NCI-H1694 treated with DMSO at 0.1 percent for 48 hours (cell line): Measurements from ENCODE around the gene SLC38A10.
A peak's percentile ranks its signal among the peaks of the same experiment; 100 is the strongest.
"Not testable (repeated sequence)": the region's sequence is repeated elsewhere in the genome, so short reads cannot be mapped to it uniquely, and the experiment has no call there.

Experiments
- DNase-seq: peaks from one replicate; lab custom pipeline; 2025; lab: John Stamatoyannopoulos, UW

The SLC38A10 gene

DNA sequence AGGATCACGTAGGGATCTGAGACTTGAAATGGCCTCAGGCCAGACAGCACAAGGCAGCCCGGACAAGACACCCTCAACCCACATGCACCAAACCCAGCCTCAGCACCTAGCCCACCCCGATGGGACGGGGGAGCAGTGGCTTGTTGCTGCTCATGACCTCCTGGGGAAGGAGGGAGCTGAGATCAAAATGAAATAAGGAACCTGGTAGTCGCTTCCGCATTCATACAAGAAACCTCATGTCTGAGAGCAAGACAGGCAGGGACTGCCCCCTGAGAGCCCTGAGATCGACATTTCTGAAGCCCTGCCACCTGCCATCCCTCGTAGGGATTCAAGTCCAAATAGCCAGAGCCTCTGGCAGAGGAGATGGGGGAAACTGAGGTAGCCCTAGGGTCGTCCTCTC lies 66.7 kb downstream of the SLC38A10 start:
- no peak for DNase-seq

DNA sequence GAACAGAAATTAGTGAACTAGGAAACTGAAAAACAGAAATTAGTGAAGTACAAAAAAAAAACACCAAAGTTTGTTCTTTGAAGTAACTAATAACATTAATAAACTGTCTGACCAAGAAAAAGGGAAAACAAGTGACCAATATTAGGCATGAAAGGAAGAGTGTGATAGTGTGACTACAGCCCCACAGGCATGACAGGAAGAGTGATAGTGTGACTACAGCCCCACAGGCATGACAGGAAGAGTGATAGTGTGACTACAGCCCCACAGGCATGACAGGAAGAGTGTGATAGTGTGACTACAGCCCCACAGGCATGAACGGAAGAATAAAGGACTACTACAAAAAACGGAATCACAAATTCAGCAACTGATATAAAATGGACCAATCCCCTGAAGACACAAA lies 67.5 kb downstream of the SLC38A10 start:
- not testable (repeated sequence) for DNase-seq

DNA sequence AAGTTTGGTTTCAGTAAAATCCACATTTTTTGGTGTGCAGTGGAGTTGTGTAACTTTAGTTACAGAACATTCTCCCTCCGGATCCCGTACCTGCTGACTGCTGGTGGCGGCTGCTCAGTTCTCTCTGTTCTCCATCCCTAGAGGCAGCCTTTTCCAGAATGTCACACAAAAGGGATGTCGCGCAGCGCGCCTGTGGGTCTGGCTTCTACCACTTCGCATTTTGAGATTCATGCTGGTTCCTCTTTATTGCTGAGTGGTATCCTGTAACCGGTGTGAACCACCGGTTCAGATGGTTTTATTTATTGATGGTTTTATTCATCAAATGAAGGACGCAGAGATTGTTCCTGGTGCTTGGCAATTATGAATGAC lies 71.4 kb downstream of the SLC38A10 start:
- no peak for DNase-seq

DNA sequence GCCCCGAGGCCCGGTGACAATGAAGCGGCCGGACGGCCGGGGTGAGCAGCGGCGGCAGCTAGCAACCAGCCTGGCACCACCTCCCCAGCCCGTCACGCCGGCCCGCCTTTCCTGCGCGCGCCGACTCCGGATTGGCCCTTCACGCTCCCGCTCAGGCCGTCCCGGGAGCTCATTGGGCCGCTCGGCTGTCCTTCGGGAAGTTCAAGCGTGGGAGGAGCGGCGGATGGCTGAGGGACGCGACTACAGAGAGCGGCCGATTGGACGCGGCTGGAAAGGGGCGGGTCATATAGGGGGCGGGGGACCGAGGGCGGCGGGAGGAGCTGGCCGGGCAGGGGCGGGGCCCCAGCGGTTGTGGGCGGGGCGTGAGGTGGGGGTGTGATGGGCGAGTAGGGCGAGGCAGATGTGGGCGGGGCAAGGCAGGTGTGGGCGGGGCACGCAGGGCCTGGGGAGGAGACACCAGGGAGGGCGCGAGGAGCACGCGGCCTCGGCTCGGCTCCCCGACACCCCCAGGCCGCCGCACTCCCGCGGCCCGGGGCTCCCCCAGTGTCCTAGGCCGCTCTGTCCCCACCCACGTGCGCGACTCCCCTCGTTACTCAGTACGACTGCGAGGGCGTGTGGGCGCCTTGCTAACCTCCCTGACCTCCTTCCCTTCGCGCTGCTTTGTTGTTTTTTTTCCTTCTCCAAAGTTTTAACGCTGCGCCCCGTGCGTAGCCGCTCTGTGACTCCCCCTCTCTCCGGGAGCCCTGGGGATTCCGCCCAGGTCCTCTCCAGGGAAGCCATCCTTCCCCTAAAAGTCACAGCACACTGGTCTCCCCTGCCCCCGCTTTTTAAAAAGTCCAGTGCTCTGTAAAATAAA lies 72.0 kb downstream of the SLC38A10 start, which contains the start of gene CEP131:
Gene CEP131, minus strand, starts transcription at position 60 of the 856 bp plus-strand sequence. CDS start 2,909 bp downstream, outside the sequence.
- peak; percentile 94 for DNase-seq

DNA sequence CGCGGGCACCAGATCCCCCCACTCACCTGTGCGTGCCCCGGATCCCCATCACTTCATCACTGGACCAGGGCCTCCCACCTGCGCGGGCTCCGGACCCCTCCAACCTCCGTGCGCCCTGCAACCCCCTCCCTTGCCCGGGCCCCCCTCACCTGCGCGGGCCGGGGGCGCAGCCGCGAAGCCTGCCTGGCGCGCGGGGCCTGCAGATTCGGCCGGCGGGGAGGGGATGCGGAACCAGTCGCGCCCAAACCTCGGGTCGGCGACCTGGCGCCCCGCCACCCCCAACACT lies 72.5 kb downstream of the SLC38A10 start:
- DNase-seq: no peak

DNA sequence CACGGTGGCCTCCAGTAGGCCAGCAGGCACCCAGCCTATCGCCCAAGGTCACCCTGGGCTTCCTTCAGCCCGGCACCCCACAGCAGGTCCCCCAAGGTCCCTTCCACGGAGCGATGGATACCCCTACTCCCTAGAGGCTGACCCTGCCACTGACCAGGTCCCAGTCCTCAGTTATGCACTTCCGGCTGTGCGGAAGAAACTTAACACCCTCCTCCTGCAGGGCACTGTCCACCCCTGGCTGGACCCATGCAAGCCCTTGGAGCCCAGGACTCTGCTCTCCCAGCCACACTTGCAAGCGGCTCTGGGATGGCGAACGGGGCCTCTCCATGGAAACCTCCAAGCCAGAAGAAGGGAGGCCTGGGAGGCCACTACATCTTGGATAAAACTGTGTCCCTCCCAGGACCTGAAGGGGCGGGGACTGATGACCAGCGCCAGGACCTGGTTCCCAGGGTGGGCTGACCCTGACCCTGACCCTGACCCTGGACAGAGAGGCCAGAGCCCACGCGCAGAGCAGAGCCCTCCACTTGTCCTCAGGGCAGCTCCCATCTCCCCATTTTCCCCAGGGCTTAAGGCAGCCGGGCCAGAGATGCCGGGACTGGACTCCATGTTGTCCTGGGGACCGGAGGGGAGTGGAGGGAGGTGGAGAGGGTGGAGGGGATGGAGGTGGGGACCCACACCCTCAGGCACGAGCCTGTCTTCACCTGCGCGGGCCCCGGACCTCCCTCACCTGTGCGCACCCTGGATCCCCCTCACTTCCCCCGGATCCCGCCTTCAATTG lies 73.1 kb downstream of the SLC38A10 start:
- no peak for DNase-seq

DNA sequence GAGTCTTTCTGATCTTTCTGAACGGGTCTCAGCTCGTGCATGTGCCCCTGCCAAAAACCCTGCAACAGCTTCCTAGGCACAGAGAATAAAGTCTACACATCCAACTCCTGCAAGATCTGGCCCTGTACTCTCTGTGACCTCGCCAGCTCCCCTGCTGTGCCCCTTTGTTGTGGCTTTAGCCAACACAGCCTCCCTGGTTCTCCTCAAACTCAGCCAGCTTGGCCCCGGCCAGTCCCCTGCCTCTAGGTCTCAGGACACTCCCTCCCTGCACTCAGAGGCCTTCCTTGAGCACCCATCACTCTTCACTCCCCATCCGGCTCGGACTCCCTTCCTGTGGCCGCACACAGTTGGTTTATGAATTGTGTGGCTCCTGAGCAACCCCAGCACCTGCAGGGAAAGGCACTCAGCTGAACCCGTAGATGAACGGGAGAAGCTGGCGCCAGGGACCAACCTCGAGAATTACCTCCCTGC lies 73.7 kb downstream of the SLC38A10 start:
- no peak for DNase-seq

DNA sequence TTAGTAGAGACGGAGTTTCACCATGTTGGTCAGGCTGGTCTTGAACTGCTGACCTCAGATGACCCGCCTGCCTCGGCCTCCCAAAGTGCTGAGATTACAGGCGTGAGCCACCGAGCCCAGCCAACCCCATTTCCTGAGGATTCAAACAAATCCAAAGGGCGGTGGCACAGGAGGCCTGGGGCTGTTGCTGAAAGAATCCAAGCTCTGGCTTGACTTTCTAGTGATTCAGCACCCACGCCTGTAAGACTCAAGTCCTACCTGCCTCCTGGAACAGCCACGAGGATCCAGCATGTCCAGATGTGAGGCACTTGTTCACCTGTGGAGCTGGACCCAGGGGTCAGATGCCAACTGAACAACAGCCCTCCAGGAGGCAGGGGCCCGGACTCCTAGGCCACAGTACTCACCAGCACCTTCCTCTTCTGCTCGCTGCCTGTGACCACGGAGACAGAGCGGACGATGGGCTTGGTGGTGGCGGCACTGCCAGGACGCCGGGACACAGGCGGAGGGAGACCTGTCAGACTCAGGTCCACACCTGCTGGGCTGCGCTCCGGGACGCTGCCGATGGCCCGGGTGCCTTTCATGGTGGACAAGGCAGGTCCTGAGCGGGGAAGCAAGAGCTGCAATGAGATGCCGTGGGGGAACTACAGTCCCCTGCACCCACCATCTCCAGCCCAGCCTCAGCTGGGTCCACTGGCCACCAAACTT lies 75.5 kb downstream of the SLC38A10 start:
- DNase-seq: no peak

DNA sequence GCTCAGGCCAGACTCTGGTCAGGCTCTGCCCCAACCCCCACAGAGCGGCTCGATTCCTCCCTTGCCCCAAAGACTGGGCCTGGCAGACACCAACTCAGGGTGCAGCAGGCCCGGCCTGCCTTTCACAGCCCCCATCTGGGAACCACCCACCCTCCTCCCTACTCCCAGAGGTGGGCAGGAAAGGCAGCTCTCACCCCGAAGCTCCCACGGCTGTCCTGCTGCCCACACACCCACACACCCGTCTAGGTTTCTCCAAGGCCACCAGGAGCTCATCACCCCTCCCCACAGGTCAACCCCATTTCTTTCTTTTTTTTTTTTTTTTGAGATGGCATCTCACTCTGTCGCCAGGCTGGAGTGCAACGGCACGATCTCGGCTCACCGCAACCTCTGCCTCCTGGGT lies 76.1 kb downstream of the SLC38A10 start:
- no peak for DNase-seq

DNA sequence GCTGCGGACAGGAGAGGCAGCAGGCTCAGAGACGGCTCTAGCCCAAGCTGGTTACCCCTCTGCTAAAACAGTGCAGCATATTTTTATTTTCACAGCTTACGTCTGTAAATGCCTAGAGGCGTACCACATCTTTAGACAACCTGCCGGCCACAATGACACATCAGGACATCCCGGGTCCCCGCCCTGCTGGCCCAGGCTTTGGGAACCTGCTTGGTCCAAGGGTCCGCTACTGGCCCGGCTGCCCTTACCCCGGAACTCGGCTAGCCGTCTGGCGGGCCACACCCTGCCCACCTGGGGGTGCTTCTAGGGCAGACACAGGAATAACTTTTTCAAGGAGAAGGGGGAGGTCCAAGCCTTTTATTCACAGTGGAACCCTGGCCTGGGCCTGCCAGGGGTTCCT lies 76.6 kb downstream of the SLC38A10 start:
- no peak for DNase-seq

DNA sequence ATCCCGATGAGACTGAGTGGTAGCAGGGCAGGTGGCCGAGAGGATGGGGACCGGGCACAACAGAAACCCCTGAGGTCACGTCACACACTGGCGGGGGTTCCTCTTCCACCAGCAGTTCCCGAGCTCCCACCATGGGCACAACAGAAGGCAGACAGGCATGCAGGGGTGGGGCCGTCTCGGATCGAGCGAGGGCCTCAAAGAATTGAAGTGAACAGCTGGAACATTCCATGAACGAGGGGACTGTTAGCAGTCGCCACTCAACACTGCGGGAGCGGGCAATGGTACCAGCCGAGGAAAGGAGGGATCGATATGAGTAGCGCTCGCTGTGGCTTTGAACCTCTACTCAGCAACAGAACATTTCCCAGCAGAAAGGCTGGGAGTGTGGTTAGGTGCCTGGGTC lies 77.6 kb downstream of the SLC38A10 start:
- no peak for DNase-seq

DNA sequence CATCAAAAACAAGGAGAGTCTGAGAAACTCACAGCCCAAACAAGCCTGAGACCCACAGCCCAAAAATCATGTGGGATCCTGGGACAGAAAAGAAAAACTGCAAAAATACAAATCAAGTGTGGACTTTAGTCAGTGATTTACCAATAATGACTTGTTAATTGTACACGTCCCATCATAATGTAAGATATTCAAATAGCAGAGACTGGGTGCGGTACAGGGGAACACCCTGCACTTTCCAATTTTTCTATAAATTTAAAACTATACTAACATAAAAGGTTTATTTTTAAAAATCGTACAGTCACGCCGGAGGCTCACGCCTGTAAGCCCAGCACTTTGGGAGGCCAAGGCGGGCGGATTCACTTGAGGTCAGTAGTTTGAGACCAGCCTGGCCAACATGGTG lies 81.1 kb downstream of the SLC38A10 start:
- no peak for DNase-seq

DNA sequence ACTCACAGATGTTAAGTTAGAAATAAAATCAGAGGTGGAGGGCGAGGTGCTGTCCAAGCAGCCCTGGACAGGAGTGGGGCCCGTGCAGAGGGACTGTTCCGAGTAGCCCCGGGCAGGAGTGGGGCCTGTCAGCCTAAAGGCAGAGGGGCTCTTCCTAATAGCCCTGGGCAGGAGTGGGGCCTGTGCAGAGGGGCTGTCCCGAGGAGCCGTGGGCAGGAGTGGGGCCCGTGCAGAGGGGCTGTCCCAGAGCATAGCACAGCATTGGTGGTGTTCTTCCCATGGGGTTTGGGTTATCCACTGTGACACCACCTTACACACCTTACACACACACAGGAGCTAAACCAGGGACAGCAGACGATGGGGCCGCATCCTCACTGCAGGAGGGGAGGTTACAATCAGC lies 82.7 kb downstream of the SLC38A10 start:
- DNase-seq: no peak

DNA sequence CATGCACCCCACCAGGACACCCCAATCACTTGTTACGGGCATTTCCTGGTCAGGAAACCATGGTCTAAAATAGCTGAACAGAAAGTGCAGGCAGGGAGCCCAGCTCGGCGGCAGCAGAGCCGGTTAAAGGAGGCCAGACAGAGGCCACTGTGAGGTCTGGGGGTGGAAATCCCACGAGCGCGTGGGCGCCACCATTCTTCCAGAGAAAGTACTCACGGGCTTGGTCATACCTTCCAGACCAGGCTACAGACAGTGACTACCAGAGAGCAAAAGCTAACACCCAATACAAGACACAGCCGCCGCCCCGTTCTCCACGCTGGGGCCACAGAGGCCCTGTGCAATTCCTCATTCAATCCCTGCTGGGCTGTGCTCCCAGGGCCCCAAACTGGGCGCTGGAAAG lies 84.2 kb downstream of the SLC38A10 start:
- DNase-seq: no peak

DNA sequence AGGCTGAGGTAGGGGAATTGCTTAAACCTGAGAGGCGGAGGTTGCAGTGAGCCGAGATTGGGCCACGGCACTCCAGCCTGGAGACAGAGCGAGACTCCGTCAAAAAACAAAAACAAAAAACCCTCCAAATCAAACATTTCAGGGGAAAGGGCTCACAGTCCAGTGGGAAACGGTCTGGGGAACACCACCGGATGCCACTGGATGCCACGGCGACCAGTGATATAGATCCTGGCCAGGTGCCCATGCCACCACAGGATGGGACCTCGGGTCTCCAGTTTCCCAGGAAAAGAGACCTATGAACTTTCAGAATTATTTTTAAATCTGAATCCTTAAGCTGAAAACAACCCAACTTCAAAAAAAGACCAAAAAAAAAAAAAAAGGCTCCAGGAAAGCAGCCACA lies 84.6 kb downstream of the SLC38A10 start:
- no peak for DNase-seq

DNA sequence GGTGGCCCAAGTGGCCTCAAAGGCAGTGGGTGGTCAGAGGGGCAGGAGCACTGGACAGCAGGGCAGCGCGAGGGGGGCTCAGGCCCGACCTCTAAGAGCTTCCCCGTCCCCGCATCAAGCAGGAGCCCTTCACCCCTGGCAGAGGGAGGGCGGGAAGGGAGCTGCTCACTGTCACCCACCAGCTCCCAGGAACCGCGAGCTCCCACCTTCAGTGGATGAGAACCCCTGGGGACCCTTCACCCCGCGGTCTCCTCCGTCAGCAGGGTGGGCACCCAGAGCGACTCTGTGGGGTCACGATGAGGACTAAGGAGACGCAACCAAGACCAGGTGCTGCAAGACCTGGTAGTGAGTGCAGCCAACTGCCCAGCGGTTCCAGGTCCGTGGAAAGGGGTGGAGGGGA lies 86.0 kb downstream of the SLC38A10 start:
- DNase-seq: no peak

DNA sequence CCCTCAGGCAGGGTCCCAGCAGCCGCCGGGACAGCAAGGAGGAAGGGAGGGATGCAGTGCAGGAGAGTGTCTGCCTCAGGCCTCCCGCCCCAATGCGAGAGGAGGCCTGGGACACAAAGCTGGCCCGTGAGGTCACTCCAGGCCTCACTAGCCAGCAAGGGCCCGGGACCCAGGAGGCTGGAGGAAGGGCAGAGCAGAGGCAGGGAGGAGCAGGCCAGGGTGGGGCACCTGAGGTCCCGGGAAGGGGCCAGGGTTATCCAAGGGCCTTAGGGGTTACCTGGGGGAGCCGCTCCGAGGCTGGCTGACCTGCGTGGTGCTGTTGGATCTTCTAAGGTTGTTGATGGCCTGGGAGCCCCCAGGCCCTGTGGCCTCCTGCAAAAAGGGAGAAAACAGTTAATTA lies 86.5 kb downstream of the SLC38A10 start:
- DNase-seq: no peak

DNA sequence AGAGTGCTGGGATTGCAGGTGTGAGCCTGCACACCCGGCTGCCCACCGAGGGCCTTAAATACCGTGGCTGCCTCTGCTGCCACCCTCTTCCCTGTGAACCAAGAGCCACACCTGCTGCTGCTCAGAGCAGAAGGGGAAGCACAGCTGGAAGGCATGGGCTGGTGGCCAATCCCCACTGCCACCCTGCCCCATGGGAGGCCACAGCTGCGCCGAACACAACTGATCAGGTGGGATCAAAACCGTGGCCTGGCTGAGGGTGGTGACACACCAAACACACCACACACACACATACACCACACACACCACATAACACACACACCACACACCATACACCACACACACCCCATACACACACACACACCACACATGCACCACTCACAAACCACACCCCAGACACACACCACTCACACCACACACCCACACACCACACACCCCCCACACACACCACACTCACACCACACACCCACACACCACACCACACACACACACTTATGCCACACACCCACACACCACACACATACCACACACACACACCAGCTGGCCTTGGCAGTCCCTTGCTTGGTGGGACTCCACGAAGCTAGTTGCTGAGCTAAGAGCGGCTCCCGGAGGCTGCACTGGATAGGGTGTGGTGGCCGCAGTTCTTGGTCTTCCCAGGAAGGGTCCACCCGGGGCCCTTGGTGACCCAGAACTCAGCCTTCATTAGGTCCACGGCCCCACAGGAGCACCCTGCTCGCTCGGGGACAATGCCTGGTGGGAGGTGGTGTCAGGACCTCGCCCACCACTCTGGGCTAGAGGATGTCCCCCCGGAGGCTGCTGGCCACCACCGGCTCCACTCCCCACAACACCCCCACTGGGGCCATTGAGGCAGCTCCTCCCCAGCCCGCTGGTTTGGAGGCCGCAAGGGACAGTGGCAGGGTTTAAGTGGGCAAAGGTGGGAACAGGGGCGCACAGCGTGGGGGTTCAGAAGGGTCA lies 87.2 kb downstream of the SLC38A10 start:
- peak; percentile 28 for DNase-seq

DNA sequence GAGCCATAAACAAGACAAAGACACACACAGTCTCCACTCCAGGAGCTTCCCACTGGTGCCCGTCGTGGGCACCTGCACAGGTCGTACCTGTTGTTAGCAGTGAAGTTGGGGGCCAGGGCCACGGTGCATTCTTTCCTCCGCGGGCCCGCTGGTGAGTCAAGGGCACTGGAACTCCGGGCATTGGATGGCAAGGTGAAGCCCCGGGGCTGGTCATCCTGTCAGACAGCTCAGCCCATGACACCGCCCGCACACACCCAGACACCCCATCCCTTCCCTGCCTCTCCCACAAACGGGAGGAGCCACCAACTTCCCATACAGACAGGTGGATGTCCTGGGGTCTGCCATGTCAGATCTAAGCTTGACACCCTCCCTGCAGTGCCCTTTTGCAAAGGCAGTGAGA lies 88.5 kb downstream of the SLC38A10 start:
- no peak for DNase-seq

DNA sequence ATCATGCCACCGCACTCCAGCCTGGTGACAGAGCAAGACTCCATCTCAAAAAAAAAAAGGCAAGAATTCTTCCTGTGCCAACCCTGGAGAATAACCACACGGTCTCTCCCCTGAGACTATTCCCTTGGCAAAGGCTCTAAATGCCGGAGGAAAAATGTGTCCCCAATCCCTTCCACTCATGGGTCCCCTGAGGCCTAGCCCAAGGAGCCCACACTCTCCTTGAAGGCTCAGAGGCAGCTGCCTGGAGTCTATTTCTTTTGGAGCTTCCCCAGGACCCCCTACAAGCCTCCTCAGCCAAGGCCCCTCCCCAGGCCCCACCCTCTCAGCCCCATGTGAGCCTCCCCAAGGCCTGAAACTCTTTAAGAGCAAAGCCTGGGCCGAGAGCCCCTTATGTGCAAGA lies 88.9 kb downstream of the SLC38A10 start:
- no peak for DNase-seq

DNA sequence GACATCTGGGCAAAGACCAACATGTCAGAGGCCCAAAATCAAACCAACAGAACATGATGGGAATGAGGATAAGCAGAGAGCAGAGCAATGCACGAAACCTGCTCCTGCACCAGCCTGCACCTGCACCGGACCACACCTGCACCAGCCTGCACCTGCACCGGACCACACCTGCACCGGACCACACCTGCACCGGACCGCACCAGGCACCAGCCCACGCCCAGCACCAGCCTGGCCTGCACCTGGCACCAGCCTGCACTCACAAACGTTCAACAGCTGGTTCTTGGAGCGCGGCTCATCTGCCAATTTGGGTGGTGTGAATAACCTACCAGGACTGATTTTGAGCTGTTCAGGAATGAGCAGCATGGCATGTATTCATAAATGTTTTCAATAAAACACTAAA lies 90.5 kb downstream of the SLC38A10 start:
- DNase-seq: no peak

DNA sequence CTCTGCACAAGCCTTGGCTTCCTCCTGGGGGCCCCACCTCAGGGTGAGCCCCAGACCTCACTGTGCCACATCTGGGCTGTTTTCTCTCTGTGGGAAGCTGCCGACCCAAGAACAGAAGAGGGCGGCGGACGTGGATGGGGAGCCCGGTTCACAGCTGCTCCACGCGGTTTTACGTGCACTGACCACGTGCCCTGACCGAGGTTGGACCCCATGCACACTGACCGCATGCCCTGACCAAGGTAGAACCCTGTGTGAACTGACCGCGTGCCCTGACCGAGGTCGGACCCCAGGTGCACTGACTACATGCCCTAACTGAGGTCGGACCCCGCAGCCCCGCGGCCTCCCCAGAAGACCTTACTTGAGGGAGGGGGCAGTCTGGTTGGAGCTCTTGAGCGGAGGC lies 92.0 kb downstream of the SLC38A10 start:
- no peak for DNase-seq
